HG03066 (cell line): ENCODE results near the gene ARHGDIB.

Experiments used
- ATAC-seq: cut with Tn5 transposase; IDR thresholded peaks from one replicate; pipeline ENCODE4 v1.9.1; 2021; ENCODE audit warnings: low read depth; ENCODE audit not compliant: unreplicated experiment

Gene ARHGDIB

DNA sequence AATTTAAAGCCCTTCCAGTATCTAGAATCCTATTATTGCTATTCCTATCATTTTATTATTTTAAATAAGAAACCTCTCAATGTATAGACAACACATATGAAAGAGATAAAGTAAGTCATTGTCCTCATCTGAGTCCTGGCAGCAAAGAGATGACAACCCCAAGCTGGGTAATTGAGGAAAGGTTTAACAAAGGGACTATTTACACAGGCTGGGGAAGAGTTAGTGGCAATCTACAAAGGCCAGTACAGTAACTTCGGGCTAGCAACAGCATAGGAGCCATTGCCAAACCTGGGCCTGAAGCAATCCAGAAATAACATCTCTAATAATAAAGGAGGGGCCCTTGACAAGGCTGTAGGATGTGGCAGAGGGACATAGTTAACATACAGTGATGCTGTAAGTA lies 22.6 kb upstream of the ARHGDIB start:
- ATAC-seq = no peak

DNA sequence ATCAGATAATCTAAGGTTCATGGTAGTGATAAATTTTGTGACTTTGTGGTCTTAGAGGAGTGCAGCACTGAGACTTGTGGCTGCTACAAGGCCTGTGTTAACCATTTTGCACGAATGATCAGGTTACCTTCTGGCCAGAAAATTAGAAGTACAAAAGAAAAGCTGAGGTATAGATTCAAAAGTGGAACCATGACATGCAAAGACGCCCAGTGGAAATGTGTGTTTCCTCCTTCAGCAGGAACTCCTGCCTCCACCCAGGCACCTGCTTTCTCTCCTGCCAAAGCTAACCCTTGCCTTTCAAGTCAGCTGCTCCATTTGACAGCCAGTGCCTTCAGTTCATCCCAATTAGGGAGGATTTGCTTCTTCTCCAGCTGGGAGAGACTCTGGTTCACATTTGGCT lies 21.6 kb upstream of the ARHGDIB start:
- no peak for ATAC-seq

DNA sequence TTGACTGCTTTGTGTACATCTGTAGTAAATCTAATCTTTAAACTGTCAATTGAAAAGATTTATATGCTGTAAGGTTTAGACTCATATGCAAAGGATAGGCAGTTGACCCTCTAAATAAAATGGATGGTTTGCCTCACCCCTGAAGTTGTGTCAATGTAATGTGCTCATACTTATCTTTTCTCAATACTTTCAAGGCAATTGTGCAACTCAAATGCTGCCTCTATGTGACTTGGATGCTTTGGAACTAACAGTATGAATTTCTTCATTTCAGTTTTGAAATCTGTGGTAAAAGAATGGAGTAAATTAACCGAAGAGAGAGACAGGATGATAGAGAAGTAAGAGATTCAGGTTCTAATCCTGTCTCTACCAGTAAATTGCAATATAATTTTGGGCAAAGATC lies 21.2 kb upstream of the ARHGDIB start:
- no peak for ATAC-seq

DNA sequence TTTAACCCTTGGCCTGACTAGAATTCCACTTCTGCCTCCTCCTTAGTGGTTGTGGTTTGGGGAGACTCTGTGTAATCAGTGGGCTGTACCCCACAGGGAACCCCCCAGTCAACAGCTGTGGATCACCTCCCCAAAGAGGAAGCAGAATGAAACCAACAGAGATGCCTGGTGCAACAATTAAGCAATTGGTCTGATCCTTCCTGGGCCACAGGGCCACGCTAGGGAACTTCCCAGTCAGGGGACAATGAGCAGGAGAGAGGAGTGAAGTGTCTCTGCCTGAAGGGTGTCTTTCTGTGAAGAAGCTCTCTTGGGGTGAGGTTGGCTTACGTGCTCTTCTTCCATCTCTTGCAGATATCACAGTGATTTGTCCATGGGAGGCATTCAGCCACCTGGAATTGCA lies 19.6 kb upstream of the ARHGDIB start:
- no peak for ATAC-seq

DNA sequence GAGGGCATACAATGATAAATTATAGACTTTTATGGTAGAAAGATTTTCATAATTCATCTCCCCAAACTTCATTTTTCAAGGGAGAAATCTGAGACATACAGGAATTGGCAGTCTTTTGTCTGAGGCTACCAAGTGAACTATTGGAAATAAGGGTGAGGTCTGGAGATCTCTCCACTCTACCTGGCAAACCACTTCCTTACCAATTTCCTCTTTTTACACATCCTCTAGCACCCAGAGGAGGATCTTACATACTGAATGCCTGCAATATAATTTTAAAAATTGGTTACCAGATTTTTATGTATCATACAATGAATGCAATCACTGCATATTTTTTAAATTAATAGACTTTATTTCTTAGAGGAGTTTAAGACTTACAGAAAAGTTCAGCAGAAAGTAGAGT lies 18.1 kb upstream of the ARHGDIB start:
- no peak for ATAC-seq

DNA sequence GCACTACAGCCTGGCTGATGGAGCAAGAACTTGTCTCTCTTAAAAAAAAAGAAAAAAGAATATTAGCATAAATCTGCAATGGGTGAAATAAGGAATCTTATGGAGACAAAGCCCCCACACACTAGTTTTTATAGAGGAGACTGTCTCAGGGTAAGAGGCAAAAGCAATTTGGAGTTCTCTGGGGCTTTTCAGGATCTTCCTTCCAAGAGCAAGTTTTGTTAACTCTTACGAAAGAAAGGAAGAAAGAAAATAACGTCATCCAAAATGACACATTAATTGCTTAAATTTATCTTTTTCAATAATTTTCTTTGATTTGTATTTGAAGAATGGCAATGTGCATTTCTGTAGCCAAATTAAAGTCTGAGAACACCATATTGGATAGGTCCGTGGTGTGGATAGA lies 15.3 kb upstream of the ARHGDIB start:
- ATAC-seq = no peak

DNA sequence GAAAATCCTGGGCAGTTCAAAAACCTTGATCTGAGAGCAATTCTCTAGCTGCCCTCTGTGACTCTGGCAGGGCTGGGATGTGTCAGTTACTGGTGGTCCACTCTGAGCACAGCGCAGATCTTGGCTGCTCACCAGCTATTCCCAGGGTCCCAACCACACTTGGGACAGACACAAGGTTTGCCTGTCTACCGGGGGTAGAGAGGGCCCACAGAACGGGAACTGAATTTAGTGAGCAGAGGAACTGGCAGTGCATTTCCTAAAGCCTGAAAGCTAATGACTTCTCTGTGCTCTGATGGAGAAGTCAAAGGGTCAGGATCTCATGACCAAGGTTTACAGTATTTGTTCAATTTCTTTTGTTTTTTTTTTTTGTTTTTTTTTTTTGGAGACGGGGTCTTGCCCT lies 14.1 kb upstream of the ARHGDIB start:
- no peak for ATAC-seq

DNA sequence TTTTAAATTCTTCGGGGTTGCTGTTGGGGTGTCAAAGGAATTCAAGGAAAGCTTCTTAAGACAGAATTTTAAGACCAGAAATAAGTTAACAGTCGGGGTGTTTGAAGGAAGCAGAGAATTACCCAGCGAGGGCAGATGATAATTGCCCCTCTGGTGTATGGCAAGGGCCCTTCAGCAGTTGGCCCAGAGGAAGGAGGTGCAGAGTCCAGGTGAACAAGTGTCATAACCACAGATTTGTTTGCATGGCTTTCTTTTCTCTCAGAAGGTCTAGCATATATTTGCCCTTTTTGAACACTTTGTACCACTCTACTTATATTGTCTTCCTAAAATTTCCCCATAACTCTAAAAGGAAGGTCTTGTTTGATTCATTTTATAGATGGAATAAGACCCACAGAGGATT lies 13.2 kb upstream of the ARHGDIB start:
- ATAC-seq = no peak

DNA sequence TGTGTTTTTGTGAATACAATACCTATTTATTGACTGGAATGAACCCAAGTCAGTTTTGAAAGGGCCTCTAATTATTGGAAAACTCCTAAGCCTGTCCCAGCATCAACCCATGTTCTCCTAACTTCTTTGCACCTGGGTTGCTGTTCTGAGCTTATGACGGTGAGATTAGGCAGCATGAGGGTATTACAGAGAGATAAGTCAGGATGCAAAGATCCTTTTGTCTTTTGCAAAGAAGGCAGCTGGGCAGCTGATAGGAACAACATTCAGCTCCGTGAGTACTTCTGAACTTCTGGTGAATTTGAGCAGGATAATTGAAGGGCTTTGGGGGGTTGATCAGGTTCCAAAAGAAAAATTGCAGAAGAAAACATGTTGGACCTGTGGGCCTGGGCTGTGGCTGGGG lies 11.4 kb upstream of the ARHGDIB start, which contains the start of gene PDE6H:
TSS of gene PDE6H (plus strand) at position 227 of the 400 bp plus-strand sequence. CDS start 4,971 bp downstream, outside the sequence.
- ATAC-seq = no peak

DNA sequence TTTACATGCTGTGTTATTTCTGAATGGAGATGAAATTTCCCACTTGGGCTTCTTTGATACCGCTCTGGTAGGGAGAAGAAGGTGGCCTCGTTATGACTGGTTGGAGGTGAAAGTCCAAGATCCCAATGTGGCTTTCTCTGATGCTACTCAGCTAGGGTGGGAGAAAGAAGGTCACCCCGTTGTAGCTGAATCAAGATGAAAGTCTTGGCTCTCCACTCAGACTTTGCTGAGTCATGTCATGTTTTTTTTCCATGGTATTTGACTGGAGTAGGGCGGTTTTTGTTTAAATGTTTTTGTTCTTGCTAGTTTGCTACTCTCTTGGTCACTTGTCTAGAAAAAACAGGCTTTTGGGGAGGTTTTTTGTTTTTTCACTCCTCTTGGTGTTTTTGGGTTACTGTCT lies 9.1 kb upstream of the ARHGDIB start:
- no peak for ATAC-seq

DNA sequence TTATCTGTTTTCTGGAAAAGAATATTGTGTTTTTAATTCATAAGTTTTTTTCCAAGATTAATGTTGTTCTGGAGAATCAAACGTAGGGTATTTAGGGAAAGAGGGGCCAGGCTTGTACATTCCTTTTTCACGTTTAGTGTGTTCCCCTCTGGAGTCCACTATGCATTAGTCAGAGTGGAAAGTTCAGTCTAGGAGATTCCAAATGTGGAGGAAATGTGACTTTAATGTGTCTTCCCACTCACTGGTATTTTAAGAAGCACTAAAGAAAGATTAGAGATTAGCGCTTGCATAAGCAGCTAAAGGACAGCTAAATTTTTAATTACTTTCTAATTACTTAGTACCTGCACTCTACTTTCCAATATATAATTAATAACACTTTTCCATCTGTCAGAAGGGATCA lies 7.1 kb upstream of the ARHGDIB start:
- no peak for ATAC-seq

DNA sequence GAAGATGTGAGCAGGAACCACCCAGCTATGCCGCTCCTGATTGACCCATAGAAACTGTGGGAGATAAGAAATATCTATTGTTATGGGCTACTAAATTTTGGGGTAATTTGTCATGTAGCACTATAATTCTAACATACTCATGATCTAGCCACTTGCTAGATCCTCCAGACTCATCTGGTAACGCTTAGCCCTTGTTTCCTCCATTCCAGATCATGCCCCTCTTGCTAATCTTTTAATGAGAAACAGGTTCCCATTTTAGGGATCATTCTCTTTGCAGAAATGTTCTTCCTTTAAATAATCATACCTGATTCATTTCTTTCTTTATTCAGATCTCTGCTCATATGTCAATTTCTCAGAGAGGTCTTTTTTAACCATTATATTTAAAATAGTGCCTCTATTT lies 3.8 kb upstream of the ARHGDIB start:
- ATAC-seq = no peak

DNA sequence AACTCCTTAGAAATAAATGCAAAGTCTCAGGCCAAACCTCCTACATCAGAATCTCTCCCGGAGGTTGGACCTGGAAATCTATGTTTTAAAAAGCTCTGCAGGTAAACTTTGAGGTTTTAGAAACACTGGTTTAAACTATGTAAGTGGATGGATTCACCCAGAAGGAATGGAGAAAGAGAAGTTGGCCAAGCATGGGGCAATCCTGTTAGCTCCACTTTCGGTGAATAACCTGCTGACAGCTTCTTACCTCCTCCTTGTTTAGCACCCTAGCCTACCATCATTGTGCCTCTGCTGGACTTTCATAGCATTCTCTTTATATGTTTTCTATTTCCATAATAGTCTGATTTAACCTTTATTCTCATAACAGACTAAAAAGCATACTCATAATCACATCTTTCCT lies 3.0 kb upstream of the ARHGDIB start:
- ATAC-seq = no peak

DNA sequence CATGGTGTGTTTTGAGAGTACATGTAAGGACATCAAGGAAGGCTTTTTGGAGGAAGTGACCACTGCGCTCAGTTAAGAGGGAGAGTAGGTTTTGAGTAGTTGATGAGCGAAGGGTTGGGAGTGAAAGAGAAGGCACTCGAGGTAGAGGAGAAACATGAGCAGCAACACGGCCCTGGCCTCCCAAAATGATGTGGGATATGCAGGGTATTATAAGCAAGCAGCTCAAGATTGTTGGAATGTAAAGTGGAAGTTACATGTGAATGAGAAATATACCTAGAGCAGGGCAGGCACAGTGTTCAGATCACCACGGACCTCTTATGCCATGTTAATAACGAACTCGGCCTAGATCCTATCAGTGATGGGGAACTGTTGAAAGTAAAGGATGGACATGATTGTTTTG lies 2.1 kb upstream of the ARHGDIB start:
- ATAC-seq = no peak

DNA sequence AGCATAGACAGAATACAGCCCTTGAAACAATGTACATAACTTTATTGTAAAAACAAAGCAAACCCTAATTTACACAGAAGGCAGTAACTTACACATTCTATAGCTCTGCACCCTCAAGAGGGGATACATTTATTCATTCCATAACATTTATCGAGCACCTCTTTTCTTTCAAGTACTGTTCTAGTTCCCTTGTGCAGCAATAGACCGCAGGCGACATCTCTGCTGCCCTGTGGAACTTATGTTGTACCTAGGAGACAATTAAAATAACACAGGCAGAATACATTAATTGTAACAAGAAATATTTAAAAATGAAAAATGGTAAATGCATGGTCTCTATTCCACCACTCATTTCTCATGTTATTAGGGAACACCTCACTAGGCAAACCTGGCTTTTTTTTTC lies 1.4 kb upstream of the ARHGDIB start:
- no peak for ATAC-seq

DNA sequence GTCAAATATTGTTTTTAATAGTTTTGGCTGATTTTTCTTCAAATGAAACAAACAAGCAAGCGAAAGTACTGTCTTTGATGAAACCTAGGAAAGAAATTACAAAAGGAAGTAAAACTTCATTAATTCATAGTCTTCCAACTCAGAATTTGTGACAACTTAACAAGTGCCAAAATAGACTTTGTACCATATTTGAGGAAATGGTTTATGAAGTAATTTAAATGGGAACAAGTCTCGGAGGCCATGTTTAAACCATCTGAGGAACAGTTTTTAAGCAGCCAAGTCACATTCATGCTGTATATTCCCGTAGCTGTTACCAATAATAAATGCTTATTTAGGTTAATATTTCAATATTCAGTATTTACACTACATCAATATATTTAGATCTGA lies 745 bp upstream of the ARHGDIB start:
- ATAC-seq = no peak

DNA sequence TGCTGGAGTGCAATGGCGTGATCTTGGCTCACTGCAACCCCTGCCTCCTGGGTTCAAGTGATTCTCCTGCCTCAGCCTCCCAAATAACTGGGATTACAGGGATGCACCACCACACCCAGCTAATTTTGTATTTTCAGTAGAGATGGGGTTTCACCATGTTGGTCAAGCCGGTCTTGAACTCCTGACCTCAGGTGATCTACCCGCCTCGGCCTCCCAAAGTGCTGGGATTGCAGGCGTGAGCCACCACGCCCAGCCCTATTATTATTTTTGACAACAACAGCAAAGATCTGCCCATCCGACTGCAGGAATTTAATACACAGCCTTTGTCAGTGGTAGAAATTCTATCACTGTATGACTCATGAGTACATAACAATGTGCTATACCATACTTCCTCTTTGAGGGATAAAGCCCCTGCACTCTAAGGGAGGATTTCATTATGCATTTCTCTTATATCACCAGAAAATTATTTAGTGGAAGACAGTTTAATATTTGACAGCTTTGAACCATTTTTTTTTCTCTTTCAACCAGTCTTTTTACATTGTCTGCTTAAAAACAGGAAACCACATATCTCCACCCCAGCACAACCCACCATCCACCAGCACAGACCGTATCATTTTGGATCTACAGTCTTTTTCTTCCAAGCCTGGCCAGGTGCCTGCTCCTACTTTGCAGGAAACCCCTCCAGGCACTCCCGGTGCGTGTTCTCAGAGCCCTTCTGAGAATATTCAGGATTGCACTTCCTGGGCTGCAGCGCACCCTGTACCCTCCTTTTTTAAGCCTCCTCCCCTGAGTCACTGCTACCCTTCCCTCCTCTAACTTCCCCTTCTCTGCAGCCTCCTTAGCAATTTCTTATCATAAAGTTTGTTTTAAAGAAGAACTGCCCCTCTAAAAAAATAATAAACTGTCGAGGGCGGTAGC lies 594 bp downstream of the ARHGDIB start:
- ATAC-seq = peak; percentile 39

DNA sequence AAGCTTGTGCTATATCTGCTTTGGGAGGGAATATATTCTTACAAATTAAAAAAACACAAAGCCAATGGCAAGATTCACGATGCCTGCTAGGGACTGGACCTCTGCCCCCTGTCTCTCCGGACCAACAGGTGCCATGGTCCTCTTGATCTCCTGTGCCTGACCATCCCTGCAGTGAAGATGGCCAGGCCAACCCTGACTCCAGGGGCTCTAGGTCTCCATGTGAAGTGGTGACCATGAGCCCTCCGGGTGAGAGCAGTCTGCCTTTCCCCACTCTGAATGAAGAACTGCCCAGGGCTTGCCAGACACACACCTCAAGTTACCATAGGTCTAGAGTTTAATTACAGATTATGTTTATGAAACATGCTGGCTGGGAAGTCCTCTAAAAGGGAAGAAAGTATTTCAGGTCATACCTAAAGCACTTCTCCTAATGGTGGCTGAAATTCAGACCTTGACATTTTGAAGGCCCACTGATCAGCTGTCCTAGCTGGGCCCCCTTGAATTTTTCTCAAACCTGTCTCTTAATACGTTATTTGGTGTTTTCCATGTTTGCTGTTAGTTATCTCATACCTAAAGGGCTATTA lies 1.4 kb downstream of the ARHGDIB start:
- no peak for ATAC-seq

DNA sequence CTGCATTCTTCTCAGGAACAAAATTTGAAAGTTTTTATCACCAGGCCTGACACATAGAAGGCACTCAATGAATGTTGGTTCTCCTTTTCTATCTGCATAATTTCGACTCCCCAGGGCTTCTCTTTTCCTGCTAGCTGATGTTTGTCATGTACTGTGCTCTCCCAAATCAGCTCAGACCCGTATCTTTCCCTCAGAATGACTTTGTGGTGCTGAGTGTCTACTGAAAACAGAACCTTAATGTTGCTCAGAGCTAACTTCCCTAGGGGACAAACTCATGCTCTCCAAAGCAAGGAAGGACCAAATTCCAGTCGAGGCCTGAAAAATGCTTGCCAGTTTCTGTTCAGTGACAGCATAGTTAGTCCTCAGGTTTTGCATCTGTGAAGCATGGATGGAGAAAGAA lies 1.9 kb downstream of the ARHGDIB start:
- ATAC-seq = no peak

DNA sequence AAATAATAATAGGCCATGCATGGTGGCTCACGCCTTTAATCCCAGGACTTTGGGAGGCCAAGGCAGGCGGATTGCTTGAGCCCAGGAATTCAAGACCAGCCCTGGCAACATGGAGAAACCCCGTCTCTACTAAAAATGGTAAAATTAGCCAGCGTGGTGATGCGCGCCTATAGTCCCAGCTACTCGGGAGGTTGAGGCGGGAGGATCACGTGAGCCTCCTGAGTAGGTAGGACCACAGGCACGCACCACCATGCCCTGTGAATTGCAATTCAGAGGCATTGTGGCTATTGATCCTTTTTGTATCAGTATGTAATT lies 2.3 kb downstream of the ARHGDIB start:
- ATAC-seq = no peak

DNA sequence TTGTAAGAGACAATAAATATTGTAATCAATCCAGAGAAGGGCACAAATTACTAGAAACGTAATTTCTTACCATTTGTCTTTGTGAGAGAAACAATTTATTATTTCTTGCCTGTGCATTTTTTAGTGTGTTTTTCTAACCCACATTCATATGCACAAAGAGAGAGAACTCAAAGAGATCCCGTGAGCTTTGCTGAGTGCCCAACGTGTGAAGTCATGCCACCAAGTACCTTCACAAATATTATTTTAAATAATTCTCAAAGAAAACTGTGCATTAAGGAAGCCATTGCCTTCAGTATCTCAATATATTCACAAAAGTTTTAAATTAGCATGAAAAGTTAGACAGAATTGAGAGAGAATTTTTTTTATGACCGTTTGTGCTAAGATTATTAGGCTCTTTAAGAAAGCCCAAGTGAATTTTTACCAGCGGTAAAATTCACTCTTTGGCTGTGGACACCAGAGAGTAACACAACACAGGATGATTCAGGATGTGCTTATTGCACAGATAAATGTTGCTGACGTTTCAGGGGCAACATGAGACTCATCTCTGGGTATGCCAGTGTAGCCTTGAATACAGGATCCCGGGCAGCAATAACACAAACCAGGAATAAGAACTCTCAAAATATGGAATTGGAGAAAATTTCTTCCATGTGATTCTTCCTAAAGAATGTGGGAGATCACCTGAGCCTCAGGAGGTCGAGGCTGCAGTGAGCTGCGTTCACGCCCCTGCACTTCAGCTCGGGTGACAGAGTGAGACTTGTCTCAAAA lies 2.9 kb downstream of the ARHGDIB start:
- no peak for ATAC-seq
